NCI-H748 (cell line): ENCODE measurements around the gene ADCY10.
A peak's percentile ranks its signal among the peaks of the same experiment; 100 is the strongest.
"Not testable (repeated sequence)": the region's sequence is repeated elsewhere in the genome, so short reads cannot be mapped to it uniquely, and the experiment has no call there.

Source experiments
- DNase-seq: peaks from one replicate; lab custom pipeline; 2025; ENCODE audit not compliant: unreplicated experiment; lab: John Stamatoyannopoulos, UW

ADCY10 gene

GRCh38 chr1:167860231-167860923, 53.6 kb downstream of the ADCY10 start:
- DNase-seq: no peak

GRCh38 chr1:167856711-167857418, 57.1 kb downstream of the ADCY10 start:
- no peak for DNase-seq

- peak; percentile 4 for DNase-seq
Measured at GRCh38 chr1:167854184-167854583, 59.8 kb downstream of the ADCY10 start.

GRCh38 chr1:167849666-167850065, 64.3 kb downstream of the ADCY10 start:
- no peak for DNase-seq

GRCh38 chr1:167842872-167843271, 71.1 kb downstream of the ADCY10 start:
- DNase-seq: no peak

- DNase-seq: no peak
Measured at GRCh38 chr1:167841530-167841929, 72.4 kb downstream of the ADCY10 start.

GRCh38 chr1:167839009-167839408, 74.9 kb downstream of the ADCY10 start:
- no peak for DNase-seq

- DNase-seq: no peak
Measured at GRCh38 chr1:167837326-167837725, 76.6 kb downstream of the ADCY10 start.

GRCh38 chr1:167836197-167836596, 77.7 kb downstream of the ADCY10 start:
- DNase-seq: no peak

GRCh38 chr1:167833904-167834303, 80.0 kb downstream of the ADCY10 start:
- DNase-seq: no peak

- no peak for DNase-seq
Measured at GRCh38 chr1:167832693-167833092, 81.2 kb downstream of the ADCY10 start.

- DNase-seq: not testable (repeated sequence)
Measured at GRCh38 chr1:167830668-167831067, 83.3 kb downstream of the ADCY10 start.

GRCh38 chr1:167829868-167830267, 84.1 kb downstream of the ADCY10 start:
- DNase-seq: peak; percentile 9

- DNase-seq: no peak
Measured at GRCh38 chr1:167826127-167826526, 87.8 kb downstream of the ADCY10 start.

GRCh38 chr1:167825419-167826079, 88.4 kb downstream of the ADCY10 start:
- DNase-seq: no peak

GRCh38 chr1:167824163-167824794, 89.7 kb downstream of the ADCY10 start:
- DNase-seq: no peak

- DNase-seq: no peak
Measured at GRCh38 chr1:167821969-167822685, 91.8 kb downstream of the ADCY10 start.

- DNase-seq: no peak
Measured at GRCh38 chr1:167821356-167821685, 92.6 kb downstream of the ADCY10 start.

- DNase-seq: no peak
Measured at GRCh38 chr1:167820684-167821355, 93.1 kb downstream of the ADCY10 start.

GRCh38 chr1:167819849-167820683, 93.9 kb downstream of the ADCY10 start:
- DNase-seq: peak; percentile 87
